Measurements from ENCODE around the gene GPC3.

GPC3 gene

DNA sequence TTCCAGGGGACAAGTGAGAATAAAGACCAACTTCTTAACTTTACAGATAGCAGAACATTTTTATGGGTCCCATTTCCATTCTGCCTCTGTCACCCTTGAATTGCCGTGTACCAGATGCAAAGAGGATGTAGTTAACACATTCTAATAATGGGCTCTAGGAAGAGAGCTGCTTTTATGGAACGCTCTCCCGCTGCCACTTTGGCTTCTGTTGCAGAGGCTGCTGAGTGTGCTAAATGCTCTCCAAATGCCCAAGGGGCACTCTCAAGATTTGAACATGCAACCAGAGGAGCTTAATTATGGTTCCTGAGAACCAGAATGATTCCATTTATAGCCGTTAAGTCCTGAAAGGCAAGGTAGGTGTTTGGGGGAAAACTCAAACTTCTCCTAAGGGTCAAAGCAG lies 28.1 kb upstream of the GPC3 start:
- H3K9me3 ChIP-seq (ENCODE audit: control insufficient read depth, insufficient read depth, low read length) = no peaks in the 10 kb centered on the region
- no peak for DNase-seq (ENCODE audit: low read depth, low spot score)
- no peak overlapping the region for H3K27ac ChIP-seq (ENCODE audit: low read length)
- WGBS (ENCODE audit: insufficient coverage, insufficient read length) = no CpG with 5 or more reads among the region's 4 CpGs
- no peaks in the 10 kb centered on the region for H3K27me3 ChIP-seq (ENCODE audit: control insufficient read depth, insufficient read depth, low read length)
- no peaks in the 10 kb centered on the region for H3K4me1 ChIP-seq (ENCODE audit: control insufficient read depth, insufficient read depth, low read length)
- H3K36me3 ChIP-seq (ENCODE audit: control insufficient read depth, insufficient read depth, low read length) = no peaks in the 10 kb centered on the region
- no peak overlapping the region for H3K4me3 ChIP-seq (ENCODE audit: low read length)

DNA sequence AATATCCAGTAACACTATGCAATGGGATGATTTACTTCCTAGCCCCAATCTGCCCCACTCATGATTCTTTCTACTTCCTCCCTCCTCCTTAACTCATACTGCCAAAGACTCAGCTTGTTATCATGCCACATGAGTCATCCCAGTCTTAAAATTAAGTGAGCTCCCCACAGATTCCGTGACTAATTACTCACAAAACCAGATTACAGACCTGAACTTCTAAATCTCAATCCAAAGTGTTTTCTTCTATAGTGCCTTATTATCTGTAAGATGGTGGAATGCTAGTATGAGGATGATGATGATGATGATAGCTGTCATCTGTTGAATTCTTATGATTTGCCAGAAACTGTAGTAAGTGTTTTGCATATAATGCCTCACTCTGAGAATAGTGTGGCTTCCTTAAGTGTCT lies 27.7 kb upstream of the GPC3 start:
- Histone ChIP-seq H3K4me3 (ENCODE audit: low read length) (no peak overlapping the region), H3K4me1 (ENCODE audit: control insufficient read depth, insufficient read depth, low read length) (no peaks in the 10 kb centered on the region), H3K27me3 (ENCODE audit: control insufficient read depth, insufficient read depth, low read length) (no peaks in the 10 kb centered on the region), H3K27ac (ENCODE audit: low read length) (no peak overlapping the region), H3K9me3 (ENCODE audit: control insufficient read depth, insufficient read depth, low read length) (no peaks in the 10 kb centered on the region), H3K36me3 (ENCODE audit: control insufficient read depth, insufficient read depth, low read length) (no peaks in the 10 kb centered on the region)
- no CpG with 5 or more reads among the region's 1 CpG for WGBS (ENCODE audit: insufficient coverage, insufficient read length)
- DNase-seq (ENCODE audit: low read depth, low spot score) = no peak

DNA sequence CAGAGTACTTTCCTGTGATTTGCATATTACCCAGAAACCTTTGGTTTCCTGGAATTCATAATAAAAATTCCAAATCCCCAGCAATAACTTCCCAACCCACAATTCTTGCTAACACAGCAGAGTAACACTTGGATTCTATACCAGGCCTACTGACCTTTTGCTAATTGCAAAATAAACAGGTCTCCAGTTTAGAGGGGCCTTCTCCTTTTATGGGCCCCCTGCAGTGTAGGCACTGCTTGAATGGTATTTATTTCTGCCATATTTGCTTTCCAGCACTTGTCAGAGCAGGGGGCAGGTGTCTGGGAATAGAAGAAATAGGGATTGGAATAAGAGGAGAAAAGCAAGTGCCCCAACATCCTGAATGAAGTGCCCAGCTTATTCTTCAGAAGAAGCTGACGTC lies 25.3 kb upstream of the GPC3 start:
- H3K36me3 ChIP-seq (ENCODE audit: control insufficient read depth, insufficient read depth, low read length) = no peaks in the 10 kb centered on the region
- H3K4me3 ChIP-seq (ENCODE audit: low read length) = no peak overlapping the region
- H3K4me1 ChIP-seq (ENCODE audit: control insufficient read depth, insufficient read depth, low read length) = no peaks in the 10 kb centered on the region
- H3K27me3 ChIP-seq (ENCODE audit: control insufficient read depth, insufficient read depth, low read length) = no peaks in the 10 kb centered on the region
- WGBS (ENCODE audit: insufficient coverage, insufficient read length) = no CpG with 5 or more reads among the region's 1 CpG
- no peaks in the 10 kb centered on the region for H3K9me3 ChIP-seq (ENCODE audit: control insufficient read depth, insufficient read depth, low read length)
- H3K27ac ChIP-seq (ENCODE audit: low read length) = no peak overlapping the region
- DNase-seq (ENCODE audit: low read depth, low spot score) = no peak

DNA sequence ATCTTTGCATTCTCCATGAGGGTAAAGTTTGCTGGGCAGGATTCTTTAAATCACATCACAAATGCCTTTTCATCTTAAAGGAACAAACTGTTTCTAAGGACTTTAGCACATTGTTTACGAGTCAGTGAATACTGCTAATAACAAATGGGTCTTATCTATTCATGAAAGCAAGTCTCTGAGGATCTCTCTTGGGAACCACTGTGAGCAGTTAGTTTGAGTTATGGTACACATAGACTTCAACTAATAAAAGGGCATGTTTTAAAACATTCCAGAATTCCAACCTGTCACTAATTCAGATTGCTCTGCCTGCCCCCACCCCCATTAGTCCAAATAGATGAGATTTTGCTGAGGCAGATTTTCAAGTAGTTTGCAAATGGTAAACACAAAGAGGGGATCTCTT lies 22.3 kb upstream of the GPC3 start:
- H3K36me3 ChIP-seq (ENCODE audit: control insufficient read depth, insufficient read depth, low read length) = no peaks in the 10 kb centered on the region
- no CpG with 5 or more reads among the region's 1 CpG for WGBS (ENCODE audit: insufficient coverage, insufficient read length)
- no peaks in the 10 kb centered on the region for H3K4me1 ChIP-seq (ENCODE audit: control insufficient read depth, insufficient read depth, low read length)
- H3K27ac ChIP-seq (ENCODE audit: low read length) = no peak overlapping the region
- no peaks in the 10 kb centered on the region for H3K9me3 ChIP-seq (ENCODE audit: control insufficient read depth, insufficient read depth, low read length)
- H3K27me3 ChIP-seq (ENCODE audit: control insufficient read depth, insufficient read depth, low read length) = no peaks in the 10 kb centered on the region
- no peak overlapping the region for H3K4me3 ChIP-seq (ENCODE audit: low read length)
- DNase-seq (ENCODE audit: low read depth, low spot score) = no peak

GRCh38 chrX:134006484-134007161 lies 21.2 kb upstream of the GPC3 start:
- Histone ChIP-seq H3K27me3 (ENCODE audit: control insufficient read depth, insufficient read depth, low read length) (no peaks in the 10 kb centered on the region), H3K27ac (ENCODE audit: low read length) (no peak overlapping the region), H3K9me3 (ENCODE audit: control insufficient read depth, insufficient read depth, low read length) (no peaks in the 10 kb centered on the region), H3K4me3 (ENCODE audit: low read length) (no peak overlapping the region), H3K4me1 (ENCODE audit: control insufficient read depth, insufficient read depth, low read length) (no peaks in the 10 kb centered on the region), H3K36me3 (ENCODE audit: control insufficient read depth, insufficient read depth, low read length) (no peaks in the 10 kb centered on the region)
- no CpG with 5 or more reads among the region's 2 CpGs for WGBS (ENCODE audit: insufficient coverage, insufficient read length)
- no peak for DNase-seq (ENCODE audit: low read depth, low spot score)

- H3K9me3 ChIP-seq (ENCODE audit: control insufficient read depth, insufficient read depth, low read length) = no peaks in the 10 kb centered on the region
- H3K27ac ChIP-seq (ENCODE audit: low read length) = no peak overlapping the region
- no peaks in the 10 kb centered on the region for H3K36me3 ChIP-seq (ENCODE audit: control insufficient read depth, insufficient read depth, low read length)
- no peak overlapping the region for H3K4me3 ChIP-seq (ENCODE audit: low read length)
- H3K4me1 ChIP-seq (ENCODE audit: control insufficient read depth, insufficient read depth, low read length) = no peaks in the 10 kb centered on the region
- WGBS (ENCODE audit: insufficient coverage, insufficient read length) = no CpG with 5 or more reads among the region's 2 CpGs
- no peaks in the 10 kb centered on the region for H3K27me3 ChIP-seq (ENCODE audit: control insufficient read depth, insufficient read depth, low read length)
- DNase-seq (ENCODE audit: low read depth, low spot score) = no peak
These were observed 18.7 kb upstream of the GPC3 start for GRCh38 chrX:134004084-134004483.

- no peak for DNase-seq (ENCODE audit: low read depth, low spot score)
- no peaks in the 10 kb centered on the region for H3K4me1 ChIP-seq (ENCODE audit: control insufficient read depth, insufficient read depth, low read length)
These were observed 17.7 kb upstream of the GPC3 start for GRCh38 chrX:134002921-134003615.

DNA sequence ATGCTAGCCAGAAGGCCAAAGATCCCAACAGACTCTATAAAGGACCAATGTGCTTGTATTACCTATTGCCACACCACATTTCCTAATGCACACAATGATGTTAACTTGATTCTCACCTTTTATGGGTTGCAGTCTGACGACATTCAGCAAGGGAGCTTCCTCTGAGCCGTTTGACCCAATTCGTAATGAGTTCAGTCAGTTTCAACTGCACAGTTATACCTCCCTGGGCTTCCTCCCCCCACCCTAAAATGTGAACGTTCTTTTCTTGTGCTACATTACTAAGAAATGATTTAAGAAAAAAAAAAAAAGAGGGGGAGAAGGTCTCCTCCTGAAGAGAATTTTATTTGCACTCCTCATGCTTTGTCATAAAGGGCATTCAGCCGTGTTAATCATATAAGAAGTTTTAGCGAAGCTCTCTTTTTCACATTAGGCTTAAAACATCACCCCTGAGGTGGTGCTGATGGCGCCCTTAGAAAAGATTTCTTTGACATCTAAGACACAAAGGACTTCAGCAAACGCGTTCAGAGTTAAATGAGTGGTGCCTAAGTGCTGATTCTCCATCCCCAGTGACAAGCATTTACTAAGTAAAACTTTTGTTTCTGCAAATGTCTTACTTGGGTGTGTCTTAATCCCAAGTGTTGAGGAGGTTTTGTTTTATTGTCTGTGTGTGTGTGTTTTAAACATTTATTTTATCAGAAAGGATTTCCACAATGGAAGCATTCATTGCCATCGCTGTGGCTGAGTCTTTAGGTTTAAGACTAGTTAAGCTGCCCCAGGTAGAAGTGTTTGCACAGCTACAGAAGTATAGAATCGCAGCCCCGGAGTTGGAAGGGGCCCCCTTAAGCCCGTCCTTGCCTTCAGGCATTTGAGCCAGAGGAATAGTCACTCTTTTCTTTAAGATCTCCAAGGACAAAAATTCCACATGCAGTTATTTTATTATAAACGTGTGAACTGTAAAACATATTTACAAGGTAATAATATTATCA lies 15.2 kb upstream of the GPC3 start:
- H3K36me3 ChIP-seq (ENCODE audit: control insufficient read depth, insufficient read depth, low read length) = no peaks in the 10 kb centered on the region
- no peaks in the 10 kb centered on the region for H3K9me3 ChIP-seq (ENCODE audit: control insufficient read depth, insufficient read depth, low read length)
- WGBS (ENCODE audit: insufficient coverage, insufficient read length) = no CpG with 5 or more reads among the region's 14 CpGs
- H3K27ac ChIP-seq (ENCODE audit: low read length) = no peak overlapping the region
- DNase-seq (ENCODE audit: low read depth, low spot score) = no peak
- H3K4me1 ChIP-seq (ENCODE audit: control insufficient read depth, insufficient read depth, low read length) = no peaks in the 10 kb centered on the region
- no peaks in the 10 kb centered on the region for H3K27me3 ChIP-seq (ENCODE audit: control insufficient read depth, insufficient read depth, low read length)
- H3K4me3 ChIP-seq (ENCODE audit: low read length) = no peak overlapping the region

More at GRCh38 chrX:134002921-134003615, 17.7 kb upstream of the GPC3 start:
- H3K36me3 ChIP-seq (ENCODE audit: control insufficient read depth, insufficient read depth, low read length) = no peaks in the 10 kb centered on the region
- no CpG with 5 or more reads among the region's 4 CpGs for WGBS (ENCODE audit: insufficient coverage, insufficient read length)
- H3K27me3 ChIP-seq (ENCODE audit: control insufficient read depth, insufficient read depth, low read length) = no peaks in the 10 kb centered on the region
- H3K4me3 ChIP-seq (ENCODE audit: low read length) = no peak overlapping the region
- no peak overlapping the region for H3K27ac ChIP-seq (ENCODE audit: low read length)
- H3K9me3 ChIP-seq (ENCODE audit: control insufficient read depth, insufficient read depth, low read length) = no peaks in the 10 kb centered on the region

DNA sequence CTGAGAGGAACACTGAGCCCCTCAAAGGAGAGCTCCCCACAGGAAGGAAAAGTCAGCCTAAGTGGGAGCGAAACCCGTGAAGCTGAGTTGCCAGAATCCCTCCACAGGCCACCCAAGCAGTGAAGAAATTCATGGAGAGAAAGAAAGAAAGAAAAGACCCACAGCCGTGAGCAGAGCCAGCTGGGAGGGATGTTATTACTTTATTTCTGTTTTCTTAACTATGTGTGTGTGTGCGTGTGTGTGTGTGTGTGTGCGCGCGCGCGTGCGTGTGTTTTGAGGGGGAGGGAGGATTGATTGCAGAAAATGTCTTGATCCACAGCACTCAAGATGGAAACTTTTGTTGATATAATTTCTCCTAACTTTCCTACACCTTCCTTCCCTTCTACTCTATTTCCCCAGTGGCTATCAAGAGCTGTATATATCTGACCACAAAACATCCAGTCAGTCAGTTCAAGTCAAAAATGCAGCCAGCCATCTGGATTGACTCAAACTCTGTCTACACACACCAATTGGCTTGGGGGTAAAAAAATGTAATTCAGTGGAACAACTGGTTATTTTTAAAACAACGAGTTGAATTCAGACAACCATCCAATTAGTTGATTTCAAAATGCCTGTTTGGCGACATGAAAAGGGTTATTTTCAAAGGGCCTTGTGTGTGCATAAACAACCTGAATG lies 13.8 kb upstream of the GPC3 start:
- Histone ChIP-seq H3K4me3 (ENCODE audit: low read length) (no peak overlapping the region), H3K27me3 (ENCODE audit: control insufficient read depth, insufficient read depth, low read length) (no peaks in the 10 kb centered on the region), H3K4me1 (ENCODE audit: control insufficient read depth, insufficient read depth, low read length) (no peaks in the 10 kb centered on the region), H3K27ac (ENCODE audit: low read length) (no peak overlapping the region), H3K36me3 (ENCODE audit: control insufficient read depth, insufficient read depth, low read length) (no peaks in the 10 kb centered on the region), H3K9me3 (ENCODE audit: control insufficient read depth, insufficient read depth, low read length) (no peaks in the 10 kb centered on the region)
- no CpG with 5 or more reads among the region's 12 CpGs for WGBS (ENCODE audit: insufficient coverage, insufficient read length)
- no peak for DNase-seq (ENCODE audit: low read depth, low spot score)

DNA sequence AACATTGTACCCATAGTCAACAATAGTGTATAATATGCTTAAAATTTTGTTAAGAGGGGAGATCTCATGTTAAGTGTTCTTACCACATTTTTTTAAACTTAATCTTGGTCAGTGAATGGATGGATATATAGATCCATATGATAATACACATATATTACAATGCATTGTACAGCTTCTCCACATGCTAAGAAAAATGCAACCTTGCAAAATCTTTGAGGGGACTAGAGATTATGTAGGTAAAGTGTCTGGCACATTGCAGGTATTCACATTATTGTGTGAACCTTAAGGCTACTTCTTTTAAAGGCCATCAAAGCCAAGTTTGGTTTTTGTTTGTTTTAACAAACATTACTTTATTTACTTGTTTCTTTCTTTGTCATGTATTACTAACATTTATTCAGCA lies 10.4 kb upstream of the GPC3 start:
- Histone ChIP-seq H3K27me3 (ENCODE audit: control insufficient read depth, insufficient read depth, low read length) (no peaks in the 10 kb centered on the region), H3K36me3 (ENCODE audit: control insufficient read depth, insufficient read depth, low read length) (no peaks in the 10 kb centered on the region), H3K27ac (ENCODE audit: low read length) (no peak overlapping the region), H3K4me1 (ENCODE audit: control insufficient read depth, insufficient read depth, low read length) (no peaks in the 10 kb centered on the region), H3K9me3 (ENCODE audit: control insufficient read depth, insufficient read depth, low read length) (no peaks in the 10 kb centered on the region), H3K4me3 (ENCODE audit: low read length) (no peak overlapping the region)
- DNase-seq (ENCODE audit: low read depth, low spot score) = no peak
